ENCODE data around the gene GPR17.

GPR17 gene

DNA sequence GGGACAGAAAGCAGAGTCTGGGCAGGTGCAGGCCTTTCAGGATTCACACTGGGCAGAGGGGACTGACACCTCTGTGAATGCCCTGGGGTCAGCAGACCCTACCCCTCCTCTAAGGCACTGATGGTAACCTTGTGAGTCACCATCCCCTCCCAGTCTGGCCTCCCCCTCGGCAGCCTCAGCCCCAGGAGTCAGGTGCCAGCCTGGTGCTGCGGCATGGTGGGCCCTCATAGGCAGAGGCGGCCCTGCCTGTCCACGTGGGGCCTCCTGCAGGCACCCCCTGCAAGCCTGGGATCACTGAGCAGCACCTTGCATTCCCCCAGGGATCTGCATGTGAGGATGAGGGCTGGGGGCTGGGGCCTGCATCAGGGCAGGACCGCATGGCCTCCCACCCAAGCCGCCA lies 4.8 kb upstream of the GPR17 start:
- no peak for DNase-seq (ENCODE audit: low read depth in 2 of 3, low spot score in 1 of 3)

DNA sequence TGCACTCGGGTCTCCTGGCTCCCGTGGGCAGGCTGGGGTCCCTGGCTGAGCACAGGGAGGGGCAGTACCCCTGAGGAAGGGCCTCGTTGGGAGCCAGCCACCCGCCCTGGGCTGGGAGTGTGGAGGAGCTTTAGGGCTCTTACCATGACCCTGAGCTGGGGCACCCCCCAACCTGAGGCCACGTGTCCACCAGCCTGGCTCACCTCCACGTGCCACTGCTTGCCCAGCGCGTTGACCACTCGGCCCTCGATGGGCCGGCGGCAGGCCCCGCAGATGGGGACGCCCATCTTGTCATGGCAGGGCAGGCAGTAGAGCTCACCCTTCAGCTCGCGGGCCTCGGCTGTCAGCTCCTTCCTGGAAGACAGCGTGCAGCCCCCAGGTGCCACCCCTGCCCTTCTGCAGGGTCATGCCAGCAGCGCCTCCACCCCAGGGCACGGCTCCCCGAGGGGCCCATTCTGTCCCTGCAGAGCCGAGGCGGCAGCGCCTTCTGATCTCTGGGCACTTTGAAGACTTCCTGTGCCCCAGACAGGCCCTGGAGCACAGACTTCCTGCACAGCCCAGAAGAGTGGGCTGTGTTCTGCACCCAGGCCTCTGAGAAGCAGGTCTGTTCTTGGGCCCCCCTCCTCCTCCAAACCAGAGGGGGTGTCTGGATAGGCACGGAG lies 4.0 kb upstream of the GPR17 start:
- DNase-seq (ENCODE audit: low read depth in 2 of 3, low spot score in 1 of 3) = no peak

DNA sequence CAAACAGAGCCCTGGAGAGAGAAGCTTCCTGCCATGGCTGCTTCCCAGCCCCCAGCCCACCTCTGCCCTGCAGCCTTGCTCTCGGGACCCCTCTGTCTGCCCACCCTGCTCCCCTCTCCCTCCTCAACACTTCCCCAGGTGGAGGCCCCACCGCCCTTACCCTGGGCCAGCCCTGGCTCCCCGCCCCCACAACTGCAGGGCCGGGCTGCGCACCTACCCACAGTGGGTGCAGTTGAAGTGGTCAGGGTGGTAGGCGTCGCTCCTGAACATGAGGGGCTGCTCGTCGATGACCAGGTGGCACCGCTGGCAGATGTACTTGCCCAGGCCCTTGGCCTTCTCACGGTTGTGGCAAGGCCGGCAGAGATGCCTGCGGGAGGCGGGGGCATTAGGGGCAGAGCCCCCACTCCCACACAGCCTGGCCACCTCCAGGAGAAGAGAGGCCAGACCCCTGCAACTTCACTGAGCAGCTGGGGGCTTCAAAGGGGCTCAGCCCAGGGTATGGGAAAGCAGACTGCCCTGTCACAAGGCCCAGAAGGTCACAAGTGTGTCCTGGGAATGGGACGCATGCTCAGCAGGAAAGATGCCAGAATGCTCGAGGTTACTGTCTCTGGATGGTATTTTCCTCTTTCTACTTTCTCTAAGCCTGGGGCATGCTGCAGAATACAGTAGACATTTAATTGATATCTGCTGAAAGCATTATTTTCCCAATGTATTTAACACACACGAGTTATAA lies 3.1 kb upstream of the GPR17 start:
- no peak for DNase-seq (ENCODE audit: low read depth in 2 of 3, low spot score in 1 of 3)

DNA sequence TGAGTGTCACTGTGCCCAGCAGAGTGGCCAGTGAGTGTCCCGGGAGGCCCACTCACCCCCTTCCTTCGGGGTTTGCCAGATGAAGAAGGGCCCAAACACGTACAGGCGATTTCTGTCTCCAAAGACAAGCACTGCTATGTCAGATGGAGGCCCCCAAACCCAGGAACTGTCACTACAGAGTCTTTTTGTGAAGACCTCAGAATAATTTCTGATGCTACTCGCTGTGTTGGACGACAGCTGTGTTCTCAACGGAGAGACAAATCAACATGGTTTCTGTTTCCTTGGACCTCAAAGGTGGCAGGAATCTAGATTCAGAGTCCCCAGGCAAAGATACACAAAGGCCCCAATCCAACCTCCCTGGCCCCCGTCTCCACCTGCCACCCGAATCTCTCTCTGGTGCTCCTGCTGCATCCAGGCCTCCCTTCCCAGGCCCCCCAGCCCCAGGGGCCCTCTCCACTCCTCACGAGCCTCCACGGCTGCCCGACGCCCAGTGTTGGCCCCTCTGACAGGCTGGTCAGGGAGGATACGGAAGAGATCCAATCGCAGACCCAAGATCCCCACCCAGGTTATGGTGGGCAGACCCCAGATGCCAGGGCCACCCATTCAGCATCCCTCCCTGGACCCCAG lies 2.4 kb upstream of the GPR17 start:
- DNase-seq (ENCODE audit: low read depth in 2 of 3, low spot score in 1 of 3) = no peak

DNA sequence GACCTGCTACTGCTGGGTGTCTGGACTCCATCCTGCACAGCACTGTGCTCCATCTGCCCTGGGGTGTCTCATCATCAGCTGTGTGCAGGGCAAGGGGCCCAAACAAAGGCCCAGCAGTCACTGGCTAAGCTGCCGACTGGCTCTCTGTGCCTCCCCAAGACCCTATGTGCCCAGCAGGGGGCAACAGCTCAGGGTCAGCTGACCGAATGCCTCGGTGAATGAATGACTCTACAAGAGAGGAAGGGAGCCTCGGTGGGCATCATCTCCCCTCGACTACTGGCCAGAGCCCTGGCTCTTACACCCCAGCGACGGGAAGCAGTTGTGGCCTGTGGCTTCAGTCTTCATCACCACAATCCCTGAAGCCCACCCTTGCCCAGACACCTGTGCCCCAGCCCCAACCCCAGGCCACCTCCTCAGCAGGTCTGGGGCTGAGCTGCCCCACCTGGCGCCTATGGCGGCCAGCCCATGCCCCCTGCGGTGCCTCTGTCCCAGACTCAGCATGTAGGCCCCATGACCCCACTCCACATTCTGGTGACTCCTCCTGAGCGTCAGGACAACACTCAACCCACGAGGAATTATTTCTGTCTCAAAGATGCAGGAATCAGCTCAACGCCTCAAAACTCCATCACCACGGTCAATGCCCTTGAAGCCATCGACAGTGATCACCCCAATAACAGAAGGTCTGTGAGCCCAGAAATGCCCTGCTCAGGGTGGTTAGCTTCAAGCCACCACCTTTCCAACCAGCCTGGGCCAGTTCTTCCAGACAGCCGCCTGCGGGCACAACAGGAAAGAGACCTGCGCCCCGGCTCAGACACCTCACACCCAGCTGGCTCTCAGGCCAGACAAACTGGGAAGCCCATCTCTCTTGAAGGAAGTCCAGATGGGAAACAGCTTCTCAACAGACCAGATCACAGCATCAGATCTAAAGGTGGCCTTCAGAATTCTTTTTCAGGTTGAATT lies 1.6 kb upstream of the GPR17 start:
- no peak for DNase-seq (ENCODE audit: low read depth in 2 of 3, low spot score in 1 of 3)

DNA sequence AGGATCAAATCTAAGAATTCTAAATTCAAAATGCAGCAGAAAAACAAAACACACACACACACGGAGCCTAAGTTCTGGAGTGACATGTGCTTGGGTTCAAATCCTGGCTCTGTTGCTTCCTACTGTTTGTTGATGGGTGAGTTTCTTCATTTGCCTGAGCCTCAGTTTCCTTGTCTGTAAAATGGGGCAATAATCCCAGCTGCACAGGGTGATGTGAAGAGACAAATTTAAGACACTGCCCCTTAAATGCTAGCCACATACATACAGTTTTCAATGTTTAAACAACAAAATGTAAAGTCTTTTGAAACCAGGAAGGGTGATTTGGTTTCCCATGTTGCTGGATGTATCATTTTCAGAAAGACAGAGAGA lies 943 bp upstream of the GPR17 start:
- no peak for DNase-seq (ENCODE audit: low read depth in 2 of 3, low spot score in 1 of 3)

DNA sequence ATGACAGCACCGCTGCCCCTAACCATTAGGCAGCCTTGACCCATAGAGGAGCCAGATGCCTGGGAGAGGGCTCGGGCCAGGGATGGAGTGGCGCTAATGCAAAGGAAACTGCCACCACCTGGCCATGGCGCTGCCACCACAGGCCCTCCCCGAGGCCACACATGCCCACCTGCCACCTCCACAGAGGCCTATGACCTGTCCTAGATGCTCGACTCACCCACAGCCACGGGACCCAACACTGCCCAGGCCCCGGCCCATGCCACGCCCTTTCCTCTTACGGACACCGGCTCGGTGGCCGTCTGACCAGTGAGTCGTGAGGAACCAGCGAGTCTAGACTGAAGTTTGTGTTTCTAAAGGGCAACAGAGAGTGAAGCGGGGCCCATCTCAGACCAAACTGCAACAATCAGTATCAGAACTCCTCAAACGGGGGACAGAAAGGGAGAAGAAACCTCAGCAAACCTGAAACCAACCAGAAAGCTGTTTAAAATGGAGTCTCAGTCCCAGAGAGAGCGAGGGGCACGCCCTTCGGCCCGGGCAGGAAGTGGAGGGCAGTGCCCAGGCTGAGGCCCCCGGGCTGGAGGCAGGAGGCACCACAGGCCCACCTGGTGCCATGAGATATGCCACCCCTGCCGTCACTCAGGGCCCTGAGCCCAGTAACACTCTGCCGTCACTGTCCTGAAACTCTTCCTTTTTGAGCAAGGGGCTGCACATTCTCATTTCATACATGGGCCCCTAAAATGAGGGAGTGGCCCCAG lies 711 bp downstream of the GPR17 start:
- DNase-seq (ENCODE audit: low read depth in 2 of 3, low spot score in 1 of 3) = no peak

DNA sequence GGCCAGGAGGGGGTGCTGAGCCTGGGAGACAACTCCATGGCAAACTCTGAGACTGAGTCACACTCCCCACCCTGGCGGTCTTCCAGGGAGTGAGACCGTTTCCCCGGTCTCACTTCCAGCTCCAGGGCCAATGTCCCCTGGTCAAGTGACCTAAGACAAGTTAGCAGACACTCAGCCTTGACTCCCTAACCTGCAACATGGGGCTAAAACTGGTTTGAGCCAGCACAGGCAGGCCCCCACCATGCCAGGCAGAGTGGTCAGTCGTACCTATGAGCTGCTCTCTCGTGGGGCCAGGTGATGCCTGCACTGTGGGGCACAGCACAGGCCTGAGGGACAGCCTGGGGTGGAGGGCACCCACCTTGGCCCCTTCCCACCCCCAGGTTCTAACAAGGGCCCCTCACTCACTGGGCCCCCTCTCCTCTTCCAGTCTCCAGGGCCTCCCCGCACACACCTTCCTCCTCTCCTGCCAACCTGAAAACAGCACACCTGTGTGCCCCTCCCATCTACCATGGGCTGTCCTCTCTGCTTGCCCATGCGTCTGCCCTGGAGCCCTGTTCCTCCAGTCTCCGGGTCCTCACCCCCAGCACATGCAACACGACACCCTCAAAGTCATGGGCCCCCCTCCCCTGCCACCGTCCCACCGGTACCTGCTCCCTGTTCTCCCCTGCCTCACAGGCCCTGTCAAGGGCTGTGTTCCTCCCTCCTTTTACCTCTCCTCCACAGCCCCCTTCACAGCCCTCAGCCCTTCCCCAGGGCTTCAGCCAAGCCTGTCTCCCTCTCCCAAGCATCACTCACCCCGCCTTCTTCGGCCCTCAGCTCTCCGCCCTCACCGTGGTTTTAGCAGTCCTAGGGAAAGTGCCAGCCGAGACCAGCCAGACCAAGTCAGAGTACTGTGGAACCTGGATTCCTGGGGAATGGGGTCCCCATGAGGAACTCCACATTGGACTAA lies 1.6 kb downstream of the GPR17 start:
- DNase-seq (ENCODE audit: low read depth in 2 of 3, low spot score in 1 of 3) = no peak

DNA sequence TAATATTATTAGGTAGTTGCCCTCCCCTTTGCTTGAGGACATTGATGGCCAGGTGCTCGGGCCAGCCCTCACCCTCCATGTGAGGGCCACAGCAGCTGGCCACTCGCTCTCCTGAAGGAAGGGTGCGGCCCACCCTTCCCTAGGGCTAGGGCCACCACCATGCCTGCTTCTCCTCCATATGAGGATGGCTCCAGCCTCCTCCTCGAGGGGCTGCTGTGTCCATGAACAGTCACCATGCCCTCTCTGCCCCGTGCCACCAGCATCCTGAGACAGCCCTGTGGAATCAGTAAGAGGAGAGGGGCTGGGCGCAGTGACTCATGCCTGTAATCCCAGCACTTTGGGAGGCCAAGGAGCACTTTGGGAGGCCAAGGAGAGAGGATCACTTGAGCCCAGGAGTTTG lies 2.4 kb downstream of the GPR17 start:
- DNase-seq (ENCODE audit: low read depth in 2 of 3, low spot score in 1 of 3) = no peak

DNA sequence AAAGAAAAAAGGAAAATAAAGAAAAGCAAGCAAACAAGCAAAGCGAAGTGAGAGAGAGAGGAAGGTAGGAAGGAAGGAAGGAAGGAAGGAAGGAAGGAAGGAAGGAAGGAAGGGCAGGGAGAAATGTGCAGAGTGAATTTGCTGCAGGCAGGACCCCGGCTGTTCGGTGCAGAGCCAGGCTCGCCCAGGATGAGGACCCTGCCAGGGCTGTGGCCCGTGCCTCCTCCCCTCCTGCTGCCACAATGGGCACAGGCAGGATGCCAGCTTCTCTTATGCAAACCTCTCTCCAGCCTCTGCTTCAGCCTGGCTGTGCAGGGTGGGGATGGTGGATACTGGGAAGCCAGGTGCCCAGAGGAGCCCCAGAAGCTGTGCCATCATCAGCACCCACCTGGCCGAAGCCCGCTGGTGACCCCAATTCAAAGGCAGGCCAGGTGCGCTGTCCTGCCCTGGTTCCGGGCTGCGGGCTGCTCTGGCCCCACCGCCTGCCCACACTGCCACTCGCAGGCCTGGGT lies 3.2 kb downstream of the GPR17 start:
- DNase-seq (ENCODE audit: low read depth in 2 of 3, low spot score in 1 of 3) = no peak

DNA sequence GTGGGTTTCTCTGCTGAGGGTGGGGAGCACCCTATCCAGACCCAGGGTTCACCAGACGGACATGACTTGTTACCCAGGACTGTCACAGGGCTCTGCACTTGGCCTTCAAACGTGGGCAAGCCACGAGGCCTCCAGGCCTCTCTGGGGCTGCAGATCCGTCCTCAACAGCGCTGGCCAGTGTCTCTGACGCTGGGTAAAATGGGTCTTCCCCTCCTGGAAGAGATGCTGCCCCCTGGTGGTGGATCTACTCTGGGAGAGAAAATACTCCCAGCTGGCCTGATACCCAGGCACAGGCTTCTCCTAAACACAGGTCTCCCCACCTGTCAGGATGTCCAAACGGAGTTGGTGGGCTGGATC lies 3.7 kb downstream of the GPR17 start:
- DNase-seq (ENCODE audit: low read depth in 2 of 3, low spot score in 1 of 3) = peak; percentile 65 to 95 (median 84)

DNA sequence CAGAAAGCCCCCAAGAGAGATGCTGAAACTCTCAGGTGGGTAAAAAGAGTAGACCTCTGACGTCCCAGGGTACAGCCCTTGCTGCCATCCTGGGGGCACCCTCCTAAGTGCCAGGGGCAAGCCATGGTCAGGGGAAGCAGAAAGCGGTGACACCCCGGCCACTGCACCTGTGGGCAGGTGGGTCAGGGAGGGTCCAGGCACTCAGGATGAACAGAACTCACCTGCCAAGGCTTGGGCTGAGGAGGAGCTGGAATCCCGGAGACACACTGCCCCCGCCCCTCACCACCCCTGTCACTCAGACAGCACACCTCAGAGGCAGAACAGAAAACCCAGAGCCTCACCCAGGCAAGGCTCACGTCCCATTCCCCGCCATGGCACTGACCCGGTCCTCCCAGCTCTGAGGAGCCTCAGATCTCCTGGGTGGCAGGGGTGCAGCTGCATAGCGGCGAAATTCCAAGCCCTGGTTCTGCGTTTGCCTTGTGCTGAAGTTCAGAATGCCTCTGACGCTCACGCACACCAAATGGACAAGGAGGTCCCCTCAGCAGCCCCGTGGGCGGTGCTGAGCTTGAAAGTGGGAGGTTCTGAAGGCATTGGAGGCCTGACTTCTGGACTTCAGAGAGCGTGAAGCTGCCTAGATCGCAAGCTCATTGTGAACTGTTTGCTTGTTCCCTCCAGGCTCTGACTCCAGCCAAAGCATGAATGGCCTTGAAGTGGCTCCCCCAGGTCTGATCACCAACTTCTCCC lies 4.3 kb downstream of the GPR17 start:
- no peak for DNase-seq (ENCODE audit: low read depth in 2 of 3, low spot score in 1 of 3)

DNA sequence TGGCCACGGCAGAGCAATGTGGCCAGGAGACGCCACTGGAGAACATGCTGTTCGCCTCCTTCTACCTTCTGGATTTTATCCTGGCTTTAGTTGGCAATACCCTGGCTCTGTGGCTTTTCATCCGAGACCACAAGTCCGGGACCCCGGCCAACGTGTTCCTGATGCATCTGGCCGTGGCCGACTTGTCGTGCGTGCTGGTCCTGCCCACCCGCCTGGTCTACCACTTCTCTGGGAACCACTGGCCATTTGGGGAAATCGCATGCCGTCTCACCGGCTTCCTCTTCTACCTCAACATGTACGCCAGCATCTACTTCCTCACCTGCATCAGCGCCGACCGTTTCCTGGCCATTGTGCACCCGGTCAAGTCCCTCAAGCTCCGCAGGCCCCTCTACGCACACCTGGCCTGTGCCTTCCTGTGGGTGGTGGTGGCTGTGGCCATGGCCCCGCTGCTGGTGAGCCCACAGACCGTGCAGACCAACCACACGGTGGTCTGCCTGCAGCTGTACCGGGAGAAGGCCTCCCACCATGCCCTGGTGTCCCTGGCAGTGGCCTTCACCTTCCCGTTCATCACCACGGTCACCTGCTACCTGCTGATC lies 4.9 kb downstream of the GPR17 start:
- no peak for DNase-seq (ENCODE audit: low read depth in 2 of 3, low spot score in 1 of 3)

DNA sequence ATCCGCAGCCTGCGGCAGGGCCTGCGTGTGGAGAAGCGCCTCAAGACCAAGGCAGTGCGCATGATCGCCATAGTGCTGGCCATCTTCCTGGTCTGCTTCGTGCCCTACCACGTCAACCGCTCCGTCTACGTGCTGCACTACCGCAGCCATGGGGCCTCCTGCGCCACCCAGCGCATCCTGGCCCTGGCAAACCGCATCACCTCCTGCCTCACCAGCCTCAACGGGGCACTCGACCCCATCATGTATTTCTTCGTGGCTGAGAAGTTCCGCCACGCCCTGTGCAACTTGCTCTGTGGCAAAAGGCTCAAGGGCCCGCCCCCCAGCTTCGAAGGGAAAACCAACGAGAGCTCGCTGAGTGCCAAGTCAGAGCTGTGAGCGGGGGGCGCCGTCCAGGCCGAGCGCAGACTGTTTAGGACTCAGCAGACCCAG lies 5.4 kb downstream of the GPR17 start:
- no peak for DNase-seq (ENCODE audit: low read depth in 2 of 3, low spot score in 1 of 3)

DNA sequence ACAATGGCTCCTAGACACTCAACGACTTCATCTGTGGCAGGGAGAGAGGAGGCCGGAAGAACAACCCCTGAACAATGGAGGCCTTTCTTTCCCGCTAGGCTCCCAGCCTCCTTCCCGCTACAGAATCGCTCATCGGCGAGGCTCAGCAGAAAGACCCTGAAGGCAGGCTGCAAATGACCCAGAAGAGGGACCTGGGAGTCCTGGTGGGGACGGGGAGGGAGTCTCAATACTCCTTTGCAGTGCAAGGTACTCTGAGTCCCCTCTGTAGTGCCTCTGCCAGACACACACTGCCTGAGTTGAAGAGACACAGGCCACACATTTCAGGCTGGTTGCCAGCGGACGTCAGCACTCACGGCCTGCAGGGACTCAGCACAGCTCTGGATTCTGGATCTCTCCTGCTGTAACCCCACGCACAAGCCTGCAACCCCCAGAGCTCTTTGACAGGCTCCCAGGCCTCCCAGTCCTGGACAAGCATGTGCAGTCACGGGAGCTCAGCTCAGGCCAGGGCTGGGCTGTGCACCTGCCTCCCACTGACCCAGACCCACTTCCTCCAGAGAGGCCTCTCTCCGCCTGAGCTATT lies 6.1 kb downstream of the GPR17 start:
- DNase-seq (ENCODE audit: low read depth in 2 of 3, low spot score in 1 of 3) = no peak

DNA sequence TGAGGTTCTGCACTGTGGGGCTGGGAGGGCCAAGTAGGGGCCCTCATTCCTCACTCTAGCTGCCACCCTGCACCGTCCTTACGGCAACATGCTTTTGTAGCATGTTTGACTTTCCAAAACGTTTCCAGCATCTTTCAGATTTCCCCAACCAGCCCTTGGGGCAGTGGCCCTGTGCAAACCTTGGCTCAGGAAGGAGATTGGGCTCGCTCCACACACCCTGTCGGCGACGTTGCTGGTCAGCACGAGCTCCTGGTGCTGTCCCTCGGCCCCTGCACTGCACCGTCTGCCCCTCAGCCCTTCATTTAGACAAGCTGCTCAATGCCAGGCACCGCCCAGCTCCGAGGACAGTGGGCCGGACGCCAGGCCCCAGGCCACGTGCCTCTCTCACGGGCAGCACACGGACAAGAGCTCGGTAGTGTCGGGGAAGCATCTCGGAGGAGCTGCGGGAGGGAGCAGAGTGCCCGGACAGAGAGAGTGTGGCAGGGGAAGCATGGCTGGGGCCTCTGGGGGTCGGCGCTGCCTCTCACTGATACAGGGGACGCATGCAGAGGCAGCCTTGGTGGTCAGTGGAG lies 6.9 kb downstream of the GPR17 start:
- no peak for DNase-seq (ENCODE audit: low read depth in 2 of 3, low spot score in 1 of 3)

DNA sequence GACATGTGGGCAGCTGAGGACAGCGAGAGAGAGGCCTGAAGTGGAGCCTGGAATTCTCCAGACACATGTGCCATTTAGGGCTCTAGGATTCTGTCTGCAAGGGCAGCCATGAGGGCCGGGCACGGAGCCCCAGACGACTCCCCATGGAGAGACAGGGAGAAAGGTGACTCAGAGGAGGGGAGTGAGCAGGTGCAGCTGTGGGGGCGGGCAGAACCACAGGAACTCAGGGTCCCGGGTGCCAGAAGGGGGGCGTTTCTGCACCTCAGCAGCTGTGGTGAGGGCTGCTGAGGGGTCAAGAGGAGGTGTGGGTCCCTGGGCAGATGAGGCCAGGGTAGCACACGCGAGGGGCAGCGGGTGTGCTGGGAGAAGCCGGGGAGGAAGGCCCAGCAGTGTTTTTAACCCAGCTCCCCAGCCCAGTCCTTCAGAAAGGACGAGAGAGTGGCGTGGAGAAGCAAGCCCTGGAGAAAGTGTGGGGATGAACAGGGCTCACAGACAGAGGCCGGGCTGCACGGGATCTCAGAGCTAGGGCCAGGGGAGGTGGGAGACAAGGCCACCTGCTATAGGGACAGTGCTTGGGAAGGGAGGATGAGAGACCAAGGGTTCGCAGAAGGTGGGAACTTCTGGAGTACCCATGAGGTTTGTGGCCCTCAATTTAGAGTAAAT lies 7.6 kb downstream of the GPR17 start:
- no peak for DNase-seq (ENCODE audit: low read depth in 2 of 3, low spot score in 1 of 3)

Measured in stimulated activated CD4-positive, alpha-beta T cell treated with anti-CD3 and anti-CD28 coated beads, Interleukin-12 subunit alpha, Interleukin-12 subunit beta, amount 100 ng/mL, for 48 hours (primary cell).